ENCODE results near the gene TMEM98.
"Not testable (repeated sequence)": the region's sequence is repeated elsewhere in the genome, so short reads cannot be mapped to it uniquely, and the experiment has no call there.

The TMEM98 gene

DNA sequence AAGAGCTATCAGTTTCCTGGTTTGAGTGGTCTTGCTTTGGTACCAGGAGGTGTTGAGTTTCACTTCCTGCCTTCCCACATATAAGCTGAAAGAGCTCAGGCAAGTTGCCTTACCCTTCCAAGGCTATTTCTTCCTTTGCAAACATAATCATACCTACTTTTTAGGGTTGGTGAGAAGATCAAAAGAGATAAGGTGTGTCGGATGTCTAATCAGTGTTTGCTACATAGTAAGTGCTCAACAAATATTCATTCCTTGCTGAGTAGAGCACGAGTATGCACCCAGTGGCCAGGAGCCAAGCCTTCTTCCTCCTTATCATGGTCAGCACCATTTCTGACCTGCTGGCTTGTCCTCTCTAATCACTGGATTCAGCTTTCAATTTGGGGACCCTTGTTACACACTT lies 12.7 kb upstream of the TMEM98 start:
- no peak for DNase-seq

DNA sequence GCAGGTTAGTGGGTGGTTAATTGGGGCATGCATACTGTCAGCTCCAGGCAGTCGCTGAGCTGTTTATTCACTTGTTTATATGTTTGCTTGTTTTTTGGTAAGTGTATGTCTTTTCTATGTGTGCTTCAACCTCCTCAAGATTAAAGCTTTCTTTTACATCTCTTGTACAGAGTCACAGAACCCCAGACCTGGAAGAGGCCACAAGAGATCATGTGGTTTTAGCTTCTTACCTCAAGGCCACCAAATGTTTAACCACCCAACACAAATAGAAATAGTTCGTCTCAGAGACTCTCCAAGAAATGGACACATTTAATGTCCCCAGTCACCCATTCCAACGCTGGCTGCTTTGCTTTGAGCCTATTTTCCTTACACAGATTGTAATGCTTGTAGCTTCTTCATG lies 11.8 kb upstream of the TMEM98 start:
- DNase-seq, result no peak

DNA sequence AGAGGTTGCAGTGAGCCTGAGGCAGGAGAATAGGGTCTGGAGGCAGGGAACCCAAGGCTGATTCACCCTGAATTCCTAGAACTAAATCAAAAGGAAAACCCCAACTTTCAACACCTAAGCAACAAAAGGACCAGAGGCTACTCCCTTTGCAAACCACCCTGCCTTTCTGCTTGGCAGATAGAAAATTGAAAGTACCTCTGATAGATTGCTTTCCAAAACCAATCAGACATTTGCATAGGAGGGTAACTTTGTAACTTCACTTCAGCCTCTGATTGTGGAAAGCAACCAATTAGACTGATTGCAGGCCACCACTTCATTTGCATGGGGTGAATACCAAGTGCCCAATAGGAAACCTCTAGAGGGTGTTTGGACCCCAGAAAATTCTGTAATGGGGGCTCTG lies 10.9 kb upstream of the TMEM98 start:
- no peak for DNase-seq

DNA sequence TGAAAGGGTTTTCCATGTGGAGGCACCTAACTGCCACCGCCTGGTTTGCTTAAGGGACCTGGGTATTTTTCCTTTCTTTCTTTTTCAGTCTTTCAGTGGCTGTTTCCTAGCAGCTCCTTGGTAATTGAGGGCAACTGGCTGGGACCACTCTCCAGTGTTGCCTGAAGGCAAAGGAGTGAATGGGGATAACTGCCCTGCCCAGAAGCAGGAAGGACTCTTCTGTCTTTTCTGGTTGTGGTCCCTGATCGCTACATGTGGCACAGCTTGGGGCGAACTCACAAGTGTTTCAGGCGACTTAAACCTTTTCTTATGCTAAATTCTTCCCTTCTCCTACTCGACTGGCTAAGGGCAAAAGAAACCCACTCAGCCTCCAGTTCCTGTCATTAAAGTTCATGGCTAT lies 10.1 kb upstream of the TMEM98 start:
- DNase-seq, result no peak

DNA sequence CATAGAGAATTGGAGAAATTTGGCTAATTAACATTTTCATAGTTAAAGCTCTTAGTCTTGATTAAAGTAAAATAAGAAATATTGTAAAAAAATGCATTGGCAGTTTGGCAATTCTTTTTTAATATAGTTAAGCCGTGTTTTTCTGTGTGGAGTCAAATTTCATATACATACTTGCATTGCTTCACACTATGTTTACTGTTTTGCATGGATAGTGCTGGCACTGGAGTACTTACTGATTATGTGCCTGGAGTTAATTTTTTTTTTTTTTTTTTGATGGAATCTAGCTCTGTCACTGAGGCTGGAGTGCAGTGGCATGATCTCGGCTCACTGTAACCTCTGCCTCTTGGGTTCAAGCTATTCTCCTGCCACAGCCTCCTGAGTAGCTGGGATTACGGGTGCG lies 8.1 kb upstream of the TMEM98 start:
- not testable (repeated sequence) for DNase-seq

DNA sequence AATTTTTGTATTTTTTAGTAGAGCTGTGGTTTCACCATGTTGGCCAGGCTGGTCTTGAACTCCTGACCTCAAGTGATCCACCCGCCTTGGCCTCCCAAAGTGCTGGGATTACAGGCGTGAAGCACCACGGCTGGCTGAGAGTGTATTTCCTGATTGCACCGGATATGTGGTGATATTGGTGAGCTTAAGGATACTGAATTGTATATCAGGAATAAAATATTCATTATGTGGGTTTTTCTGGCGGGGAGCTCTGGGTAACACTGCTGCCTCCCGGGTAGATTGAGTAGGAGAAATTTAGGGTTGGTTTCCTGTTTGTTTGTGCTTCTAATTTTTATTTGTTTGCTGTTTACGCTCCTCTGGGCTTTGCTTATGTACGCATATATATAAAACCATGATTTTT lies 7.7 kb upstream of the TMEM98 start:
- no peak for DNase-seq

DNA sequence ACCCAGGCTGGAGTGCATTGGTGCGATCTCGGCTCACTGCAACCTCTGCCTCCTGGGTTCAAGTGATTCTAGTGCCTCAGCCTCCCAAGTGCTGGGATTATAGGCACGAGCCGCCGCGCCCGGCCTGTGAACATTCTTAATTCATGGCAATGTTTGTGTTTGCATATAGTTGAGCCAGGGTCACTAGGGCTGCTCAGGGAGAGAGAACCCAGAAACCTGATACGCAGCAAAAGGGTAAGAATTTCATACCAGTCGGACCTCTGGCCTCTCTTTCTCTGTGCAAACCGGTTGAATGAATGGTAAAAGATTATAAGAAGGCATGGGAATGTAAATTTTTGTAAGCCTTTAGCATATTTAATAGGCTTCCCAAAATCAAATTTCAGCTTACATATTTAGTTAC lies 6.9 kb upstream of the TMEM98 start:
- no peak for DNase-seq

DNA sequence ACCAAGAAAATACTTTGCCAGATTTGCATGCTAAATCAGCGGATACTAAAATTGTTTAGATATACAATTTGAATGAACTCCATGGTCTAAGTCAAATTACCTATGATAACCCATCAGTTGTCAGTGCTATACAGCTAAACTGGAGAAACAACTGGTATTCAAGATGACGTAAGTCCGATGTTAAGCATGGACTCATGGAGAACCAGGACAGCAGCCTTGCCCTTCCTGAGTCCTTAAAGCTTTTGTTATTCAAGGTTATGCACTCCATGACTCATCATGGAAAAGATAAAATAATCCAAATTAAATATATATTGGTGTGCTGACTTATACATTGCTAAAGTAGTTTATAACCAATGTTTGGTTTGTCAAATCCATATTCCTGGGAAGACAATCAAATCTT lies 4.0 kb upstream of the TMEM98 start:
- DNase-seq, result not testable (repeated sequence)

DNA sequence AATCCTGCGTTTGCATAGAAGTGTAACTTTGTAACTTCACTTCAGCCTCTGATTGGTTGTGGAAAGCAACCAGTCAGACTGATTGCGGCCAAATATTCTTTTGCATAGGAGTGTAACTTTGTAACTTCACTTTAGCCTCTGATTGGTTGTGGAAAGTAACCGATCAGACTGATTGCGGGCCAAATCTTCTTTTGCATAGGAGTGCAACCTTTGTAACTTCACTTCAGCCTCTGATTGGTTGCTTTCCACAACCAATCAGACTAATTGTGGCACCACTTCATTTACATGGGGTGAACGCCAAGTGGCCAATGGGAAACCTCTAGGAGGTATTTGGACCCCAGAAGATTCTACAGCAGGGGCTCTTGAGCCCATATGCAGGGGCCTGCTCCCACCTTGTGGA lies 1.8 kb upstream of the TMEM98 start:
- DNase-seq, result no peak

DNA sequence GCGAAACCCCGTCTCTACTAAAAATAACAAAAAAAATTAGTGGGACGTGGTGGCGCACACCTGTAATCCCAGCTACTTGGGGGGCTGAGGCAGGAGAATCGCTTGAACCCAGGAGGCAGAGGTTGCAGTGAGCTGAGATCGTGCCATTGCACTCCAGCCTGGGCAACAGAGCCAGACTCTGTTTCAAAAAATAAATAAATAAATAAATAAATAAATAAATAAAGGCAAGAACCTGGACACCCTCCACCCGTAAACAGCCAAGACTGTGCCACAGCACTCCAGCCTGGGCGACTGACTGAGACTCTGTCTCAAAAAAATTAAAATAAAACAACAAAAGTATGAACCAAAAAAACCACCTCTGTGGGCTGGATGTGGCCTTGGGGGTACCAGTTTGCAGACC lies 1.2 kb upstream of the TMEM98 start:
- not testable (repeated sequence) for DNase-seq

DNA sequence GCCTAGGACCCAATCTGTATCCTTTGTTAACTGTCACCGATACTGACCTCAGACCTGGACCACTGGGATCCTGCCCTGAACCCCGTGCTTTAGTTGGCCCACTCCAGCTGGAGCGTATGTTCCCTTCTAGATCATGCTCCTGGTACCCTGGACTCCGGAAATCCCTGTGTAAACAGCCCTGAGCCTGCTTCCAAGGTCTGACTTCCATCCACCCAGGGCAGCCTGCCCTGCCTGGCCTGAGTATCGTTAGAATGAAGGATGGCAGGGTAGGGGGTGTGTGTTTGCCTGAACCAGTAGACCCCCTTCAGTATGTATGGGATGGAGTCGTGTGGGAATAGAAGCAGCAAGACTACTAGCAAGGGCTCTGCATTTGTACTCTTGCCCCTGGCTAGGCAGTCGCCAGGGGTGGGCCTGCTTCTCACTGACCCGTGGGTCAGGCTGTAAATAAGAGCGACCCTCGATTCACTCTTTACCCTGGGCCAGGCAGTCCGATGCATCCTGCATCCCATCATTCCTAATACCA lies 691 bp upstream of the TMEM98 start:
- no peak for DNase-seq

DNA sequence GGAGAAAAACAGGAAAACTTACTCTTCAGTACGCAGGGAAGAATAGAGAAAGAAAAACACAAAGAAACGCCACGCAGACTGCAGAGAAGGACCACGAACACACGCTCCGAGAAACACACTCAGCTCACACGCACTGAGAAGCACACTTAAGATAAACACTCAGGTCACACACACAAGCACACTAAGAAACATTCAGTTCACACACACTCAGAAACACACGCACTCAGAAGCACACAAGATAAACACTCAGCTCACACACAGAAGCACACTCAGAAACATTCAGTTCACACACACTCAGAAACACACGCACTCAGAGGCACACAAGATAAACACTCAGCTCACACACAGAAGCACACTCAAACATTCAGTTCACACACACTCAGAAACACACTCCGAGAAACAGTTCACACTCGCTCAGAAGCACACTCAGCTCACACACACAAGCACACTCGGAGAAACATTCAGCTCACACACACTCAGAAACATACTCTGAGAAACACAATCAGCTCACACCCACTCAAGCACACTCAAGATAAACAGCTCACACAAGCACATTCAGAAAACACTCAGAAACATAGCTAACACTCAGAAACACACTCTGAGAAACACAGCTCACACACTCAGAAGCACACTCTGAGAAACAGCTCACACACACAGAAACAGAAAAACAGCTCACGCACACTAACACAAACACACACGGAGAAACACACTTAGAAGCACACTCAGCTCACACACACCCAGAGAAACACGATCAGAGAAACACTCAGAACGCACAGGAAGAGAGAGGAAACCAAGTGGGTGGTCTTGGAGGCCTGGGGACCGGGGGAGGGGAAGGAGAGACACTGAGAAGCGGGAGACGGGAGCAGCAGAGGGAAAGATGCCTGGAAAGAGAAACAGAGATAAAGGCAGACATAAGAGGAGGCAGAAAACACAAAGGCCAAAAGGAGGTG lies 908 bp downstream of the TMEM98 start:
- DNase-seq, result no peak

DNA sequence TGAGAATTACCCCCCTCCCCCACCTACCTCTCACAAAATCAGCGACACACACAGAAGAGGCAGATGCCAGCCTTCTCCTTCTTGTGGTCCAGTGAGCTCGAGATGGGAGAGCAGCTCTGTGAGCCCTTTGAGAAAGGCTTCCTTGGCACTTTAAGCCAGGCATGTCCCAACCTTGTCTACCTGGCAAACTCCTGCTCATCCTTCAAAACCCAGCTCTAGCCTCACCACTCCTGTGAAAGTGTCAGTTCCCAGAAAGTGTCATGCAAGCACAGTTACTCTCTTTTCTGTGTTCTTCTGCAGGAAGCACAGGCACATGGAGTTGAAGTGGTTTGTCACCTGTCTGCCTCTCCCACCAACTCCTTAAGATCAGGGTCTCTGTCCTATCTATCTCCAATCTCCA lies 1.6 kb downstream of the TMEM98 start:
- no peak for DNase-seq

DNA sequence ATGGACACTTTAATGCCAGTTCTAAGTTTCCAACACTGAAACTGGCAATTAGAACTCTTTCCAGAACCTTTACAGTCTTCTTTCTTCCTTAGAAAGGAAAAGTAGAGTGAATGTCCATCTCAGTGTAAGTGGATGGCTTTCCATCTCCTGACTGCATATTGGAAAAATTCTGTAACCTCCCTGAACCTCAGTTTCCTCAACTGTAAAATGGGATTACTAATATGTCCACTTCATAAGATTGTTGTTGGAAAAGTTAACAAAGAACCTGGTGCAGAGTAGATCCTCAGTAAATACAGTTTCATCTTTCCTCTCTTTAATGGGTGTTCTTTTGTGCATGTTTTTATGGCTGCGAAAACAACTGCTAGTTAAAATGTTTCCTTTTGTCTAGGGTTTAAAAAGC lies 2.6 kb downstream of the TMEM98 start:
- DNase-seq, result no peak

DNA sequence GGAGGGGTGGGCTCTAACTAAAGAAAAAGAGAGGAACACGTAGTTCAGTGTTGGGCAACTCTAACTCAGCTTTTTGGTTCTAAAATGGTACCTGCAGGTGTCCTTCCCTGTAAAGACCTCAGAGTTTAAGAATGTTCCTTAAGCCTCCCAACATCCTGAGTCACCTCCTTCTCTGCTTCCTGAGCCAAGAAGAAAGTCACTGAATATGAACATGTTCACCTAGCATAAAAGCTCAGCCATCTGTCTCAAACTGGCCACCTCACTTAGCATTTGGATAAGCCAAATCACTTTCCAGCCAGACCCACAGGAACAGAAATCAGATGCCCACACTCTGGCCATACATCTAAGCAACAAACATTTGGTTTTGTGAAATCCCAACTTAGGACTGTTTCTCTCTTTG lies 3.7 kb downstream of the TMEM98 start:
- no peak for DNase-seq

DNA sequence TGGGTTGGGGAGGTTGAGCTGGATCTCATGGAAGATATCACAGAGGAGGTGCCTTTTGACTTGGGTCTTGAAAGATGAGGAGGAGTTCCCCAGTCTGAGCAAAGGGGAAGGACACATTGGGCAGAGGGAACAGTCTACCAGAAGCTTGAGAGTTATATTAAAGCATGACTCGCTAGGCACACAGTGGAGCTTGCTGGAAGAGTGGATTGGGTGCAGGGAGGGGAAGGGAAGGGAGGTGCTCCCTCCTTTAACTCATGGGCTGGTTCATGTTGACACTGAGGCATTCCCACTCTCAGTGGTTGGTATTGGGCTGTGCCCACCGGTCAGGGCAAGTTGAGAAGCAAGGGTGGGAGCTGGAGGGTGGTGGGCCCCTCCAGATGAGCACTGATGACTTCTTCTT lies 5.9 kb downstream of the TMEM98 start:
- DNase-seq, result no peak

DNA sequence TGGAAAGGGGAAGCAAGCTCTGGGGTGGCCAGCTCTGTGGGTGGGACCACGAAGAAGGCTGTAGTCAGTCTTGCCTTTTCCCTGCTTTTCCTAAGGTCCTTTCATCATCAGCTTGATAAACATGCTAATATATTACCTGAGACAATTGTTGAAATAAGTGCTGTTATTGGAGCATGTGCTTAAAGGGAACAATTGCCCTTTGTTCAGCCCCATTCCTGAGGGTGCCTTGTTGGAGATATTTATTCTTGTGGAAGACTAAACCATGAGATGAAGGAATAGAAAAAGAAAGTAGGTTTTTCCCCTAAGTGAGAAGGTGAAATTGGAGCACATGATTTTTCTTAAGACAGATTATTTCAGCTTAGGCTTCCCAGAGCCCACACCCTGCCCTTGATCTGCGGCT lies 7.8 kb downstream of the TMEM98 start:
- no peak for DNase-seq

DNA sequence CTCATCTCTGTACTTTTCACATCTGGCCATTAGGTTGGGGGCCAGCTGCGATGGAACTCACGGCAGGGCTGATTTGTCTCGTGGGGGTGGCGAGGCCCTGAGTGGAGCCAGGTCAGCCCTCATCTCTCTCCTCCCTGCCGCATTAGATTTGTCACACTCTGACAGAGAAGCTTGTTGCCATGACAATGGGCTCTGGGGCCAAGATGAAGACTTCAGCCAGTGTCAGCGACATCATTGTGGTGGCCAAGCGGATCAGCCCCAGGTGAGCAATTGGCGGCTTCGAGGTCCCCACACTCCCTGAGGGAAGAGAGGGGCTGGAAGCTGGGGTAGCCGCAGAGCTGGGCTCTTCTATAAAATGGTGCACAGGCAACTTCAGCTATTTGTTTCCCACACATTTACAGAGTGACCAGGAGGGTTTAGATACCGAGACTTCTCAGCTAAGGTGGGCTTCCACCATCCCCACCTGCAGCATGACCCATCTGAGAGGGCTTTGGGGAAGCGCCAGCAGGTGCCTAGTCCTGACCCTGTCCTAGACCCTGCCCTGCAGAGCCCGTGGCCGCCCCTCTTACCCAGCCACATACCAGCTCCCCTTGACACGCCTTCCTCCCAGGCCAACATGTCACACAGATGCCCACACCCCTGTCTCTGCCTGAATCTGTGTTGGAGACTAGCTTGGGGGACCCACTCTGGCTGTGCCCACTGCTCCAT lies 8.4 kb downstream of the TMEM98 start:
- DNase-seq, result no peak

DNA sequence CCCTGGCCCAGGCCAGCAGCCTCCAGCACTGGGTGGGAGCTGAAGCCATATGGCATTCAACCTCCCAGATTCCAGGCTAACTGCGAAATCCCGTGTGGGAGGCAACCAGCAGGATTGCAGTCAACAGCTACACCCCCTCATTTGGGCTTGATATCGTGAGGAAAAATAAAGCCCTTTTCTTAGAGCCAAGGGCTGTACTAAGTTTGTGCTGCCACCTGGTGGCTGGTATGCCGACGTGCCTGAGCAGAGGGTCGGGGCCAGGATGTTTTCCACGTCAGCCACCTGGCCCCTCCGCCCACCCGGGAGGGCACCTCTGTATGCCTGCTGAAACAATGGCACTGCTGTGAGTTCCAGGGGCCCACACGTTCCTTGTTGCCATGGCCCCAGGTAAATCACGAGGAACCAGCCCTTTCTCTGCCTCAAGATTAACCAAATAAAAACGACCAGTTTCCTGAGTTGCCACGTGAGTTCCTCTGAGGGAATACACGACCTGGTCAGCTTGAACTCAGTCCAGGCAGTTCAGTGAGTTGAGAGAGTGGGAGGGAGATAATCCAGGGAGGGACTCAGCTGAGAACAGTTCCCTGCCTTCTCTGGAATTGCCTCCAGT lies 9.0 kb downstream of the TMEM98 start:
- DNase-seq, result peak in 1 of 2 donors; percentile 2

DNA sequence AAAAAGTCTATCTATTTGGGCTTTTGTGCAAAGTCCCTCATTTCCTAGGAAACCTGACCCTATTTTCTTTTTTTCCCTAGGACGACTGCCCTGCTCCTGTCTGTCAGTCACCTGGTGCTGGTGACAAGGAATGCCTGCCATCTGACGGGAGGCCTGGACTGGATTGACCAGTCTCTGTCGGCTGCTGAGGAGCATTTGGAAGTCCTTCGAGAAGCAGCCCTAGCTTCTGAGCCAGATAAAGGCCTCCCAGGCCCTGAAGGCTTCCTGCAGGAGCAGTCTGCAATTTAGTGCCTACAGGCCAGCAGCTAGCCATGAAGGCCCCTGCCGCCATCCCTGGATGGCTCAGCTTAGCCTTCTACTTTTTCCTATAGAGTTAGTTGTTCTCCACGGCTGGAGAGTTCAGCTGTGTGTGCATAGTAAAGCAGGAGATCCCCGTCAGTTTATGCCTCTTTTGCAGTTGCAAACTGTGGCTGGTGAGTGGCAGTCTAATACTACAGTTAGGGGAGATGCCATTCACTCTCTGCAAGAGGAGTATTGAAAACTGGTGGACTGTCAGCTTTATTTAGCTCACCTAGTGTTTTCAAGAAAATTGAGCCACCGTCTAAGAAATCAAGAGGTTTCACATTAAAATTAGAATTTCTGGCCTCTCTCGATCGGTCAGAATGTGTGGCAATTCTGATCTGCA lies 12.9 kb downstream of the TMEM98 start:
- no peak for DNase-seq

DNA sequence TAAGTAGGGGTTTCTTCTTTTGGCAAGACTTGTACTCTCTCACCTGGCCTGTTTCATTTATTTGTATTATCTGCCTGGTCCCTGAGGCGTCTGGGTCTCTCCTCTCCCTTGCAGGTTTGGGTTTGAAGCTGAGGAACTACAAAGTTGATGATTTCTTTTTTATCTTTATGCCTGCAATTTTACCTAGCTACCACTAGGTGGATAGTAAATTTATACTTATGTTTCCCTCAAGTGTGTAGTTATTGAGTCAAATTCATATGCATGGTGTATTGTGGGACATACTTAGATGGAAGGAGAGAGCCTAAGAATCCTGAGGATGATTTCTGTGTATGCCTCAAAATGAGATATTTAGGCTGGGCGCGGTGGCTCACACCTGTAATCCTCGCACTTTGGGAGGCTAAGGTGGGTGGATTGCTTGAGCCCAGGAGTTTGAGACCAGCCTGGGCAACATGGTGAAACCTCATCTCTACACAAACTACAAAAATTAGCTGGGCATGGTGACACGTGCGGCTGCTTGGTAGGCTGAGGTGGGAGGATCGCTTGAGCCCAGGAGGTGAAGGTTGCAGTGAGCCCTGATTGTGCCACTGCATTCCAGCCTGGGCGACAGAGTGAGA lies 13.6 kb downstream of the TMEM98 start:
- no peak for DNase-seq

DNA sequence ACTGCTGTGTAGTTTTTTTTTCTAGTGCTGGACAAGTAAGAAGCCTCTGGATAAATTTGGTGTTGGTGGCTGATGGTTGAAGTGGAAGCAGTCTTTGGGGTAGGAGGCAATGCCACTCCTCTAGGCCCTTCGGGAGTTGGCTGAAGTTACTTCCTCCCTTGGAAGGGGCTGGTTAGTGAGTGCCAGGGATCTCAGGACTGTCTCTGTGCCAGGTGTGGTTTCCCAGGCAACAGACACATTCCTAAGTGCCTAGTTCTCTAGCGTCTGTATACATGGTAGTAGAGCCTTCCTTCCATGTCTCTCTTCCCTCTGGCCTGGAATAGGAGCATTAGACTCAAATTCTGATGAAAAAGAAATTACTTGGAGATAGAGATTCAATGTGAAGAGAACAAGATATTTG lies 15.3 kb downstream of the TMEM98 start:
- no peak for DNase-seq
